Liver (tissue), 9 donors: ENCODE data around the gene DCAF8. TPM values are rescaled to one million over a fixed set of nuclear protein-coding genes. Genes with fewer than 3 reads are reported as not detected.

Experiments
- DNase-seq: peaks from one replicate; pipeline ENCODE4 v3.0.0-alpha.2; 2017; ENCODE audit warnings: low spot score
- H3K27ac ChIP-seq, 2 donors: one replicate each; pipeline ENCODE4 v1.7.0; 2013; ENCODE audit warnings: inconsistent platforms in 2 of 2, low read length in 2 of 2, control low read depth in 1 of 2, low read depth in 1 of 2, mild to moderate bottlenecking in 1 of 2
- H3K27me3 ChIP-seq, 4 donors: one replicate each; pipeline versions ENCODE4 v1.6.1 to v1.7.0; 2013; ENCODE audit warnings: low read length in 3 of 4, inconsistent platforms in 1 of 4, mild to moderate bottlenecking in 1 of 4, moderate library complexity in 1 of 4; ENCODE audit not compliant: control insufficient read depth in 4 of 4, insufficient read depth in 4 of 4
- H3K36me3 ChIP-seq, 4 donors: one replicate each; pipeline versions ENCODE4 v1.6.1 to v1.7.0; 2013; ENCODE audit warnings: low read length in 3 of 4, mild to moderate bottlenecking in 3 of 4, low read depth in 1 of 4, moderate library complexity in 1 of 4; ENCODE audit not compliant: control insufficient read depth in 4 of 4, insufficient read depth in 3 of 4
- H3K4me1 ChIP-seq, 4 donors: one replicate each; pipeline versions ENCODE4 v1.6.1 to v1.7.0; 2013; ENCODE audit warnings: low read length in 3 of 4, mild to moderate bottlenecking in 3 of 4, moderate library complexity in 1 of 4; ENCODE audit not compliant: control insufficient read depth in 4 of 4, insufficient read depth in 4 of 4
- H3K4me3 ChIP-seq, 3 donors: one replicate each; pipeline versions ENCODE4 v1.6.1 to v1.7.0; 2013; ENCODE audit warnings: low read length in 3 of 3, control low read depth in 1 of 3, low read depth in 1 of 3, mild to moderate bottlenecking in 1 of 3
- H3K9ac ChIP-seq, 2 donors: one replicate each; pipeline ENCODE4 v1.7.0; 2013; ENCODE audit warnings: low read length in 2 of 2, mild to moderate bottlenecking in 2 of 2, moderate library complexity in 2 of 2, control low read depth in 1 of 2, low read depth in 1 of 2
- H3K9me3 ChIP-seq, 4 donors: one replicate each; pipeline versions ENCODE4 v1.6.1 to v1.7.0; 2013; ENCODE audit warnings: low read length in 3 of 4; ENCODE audit not compliant: control insufficient read depth in 4 of 4
- EGR1 ChIP-seq, 2 donors: IDR thresholded peaks; 2 replicates each; pipeline ENCODE4 v1.6.1; 2016 to 2018; ENCODE audit warnings: antibody characterized with exemption in 2 of 2, low read depth in 2 of 2
- FOXA1 ChIP-seq: IDR thresholded peaks from 2 replicates; pipeline ENCODE4 v1.6.1; 2016; ENCODE audit warnings: antibody characterized with exemption
- FOXA2 ChIP-seq: IDR thresholded peaks from 2 replicates; pipeline ENCODE4 v1.6.1; 2016; ENCODE audit warnings: antibody characterized with exemption
- HNF4A ChIP-seq, 2 donors: conservative IDR thresholded peaks; 2 replicates each; pipeline ENCODE4 v1.6.1; 2016; ENCODE audit warnings: antibody characterized with exemption in 2 of 2, mild to moderate bottlenecking in 2 of 2
- HNF4G ChIP-seq: IDR thresholded peaks from 2 replicates; pipeline ENCODE4 v1.6.1; 2016; ENCODE audit warnings: antibody characterized with exemption
- JUND ChIP-seq, 2 donors: IDR thresholded peaks; 2 replicates each; pipeline ENCODE4 v1.6.1; 2016; ENCODE audit warnings: antibody characterized with exemption in 2 of 2
- RAD21 ChIP-seq, 2 donors: IDR thresholded peaks; 2 replicates each; pipeline ENCODE4 v1.6.1; 2016; ENCODE audit warnings: antibody characterized with exemption in 2 of 2, mild to moderate bottlenecking in 2 of 2
- RXRA ChIP-seq, 2 donors: IDR thresholded peaks; 2 replicates each; pipeline ENCODE4 v1.6.1; 2017 to 2018; ENCODE audit warnings: antibody characterized with exemption in 2 of 2, mild to moderate bottlenecking in 1 of 2
- SP1 ChIP-seq: IDR thresholded peaks from 2 replicates; pipeline ENCODE4 v1.6.1; 2018; ENCODE audit warnings: antibody characterized with exemption, mild to moderate bottlenecking
- TAF1 ChIP-seq: conservative IDR thresholded peaks from 2 replicates; pipeline ENCODE4 v1.6.1; 2016; ENCODE audit warnings: antibody characterized with exemption, mild to moderate bottlenecking
- YY1 ChIP-seq: IDR thresholded peaks from 2 replicates; pipeline ENCODE4 v1.6.1; 2016; ENCODE audit warnings: antibody characterized with exemption, mild to moderate bottlenecking
- WGBS: extraction: QIAGEN DNeasy Blood & Tissue Kit; methylation state at CpG from one replicate; pipeline ENCODE4 v1.1.7; 2013; 5-methylcytosine and 5-hydroxymethylcytosine counted together
- polyA plus RNA-seq, 2 donors: library from polyadenylated mRNA; stranded (reverse) in 1 of 2; unstranded in 1 of 2; fragments of 200-250 nt in 1 of 2; fragments of >200 nt in 1 of 2; fragmentation: Nextera tagmentation in 1 of 2; extraction: Ambion mirVana in 1 of 2; gene quantifications; one replicate each; pipeline versions ENCODE4 v1.2.1 to v1.2.3, GENCODE V29; 2013 to 2015
- total RNA-seq, 2 donors: library from RNA; depleted of rRNA; stranded (reverse); fragments of >200 nt; gene quantifications; one replicate each; pipeline ENCODE4 v1.2.3, GENCODE V29; 2014
- TF ChIP-seq, protein P1 (sequence below): IDR thresholded peaks from 2 replicates; pipeline ENCODE4 v1.6.1; 2016; ENCODE audit warnings: antibody characterized with exemption
- TF ChIP-seq, protein P2 (sequence below): IDR thresholded peaks from 2 replicates; pipeline ENCODE4 v1.6.1; 2016; ENCODE audit warnings: antibody characterized with exemption
- TF ChIP-seq, protein P3 (sequence below): IDR thresholded peaks from 2 replicates; pipeline ENCODE4 v1.6.1; 2016; ENCODE audit warnings: antibody characterized with exemption
- TF ChIP-seq, protein P4 (sequence below): fragments of 150-350 bp; IDR thresholded peaks from 2 replicates; pipeline ENCODE4 v1.5.1; 2017; ENCODE audit warnings: improper control_type of control experiment, low read depth, low read length; ENCODE audit not compliant: missing input control
- donor health status: healthy.
- donor health status: healthy.
- donor health status: healthy.
- donor health status: healthy.
- donor health status: healthy.

Gene DCAF8
- total and polyA plus RNA-seq, 4 donors, result 80.3 to 199 (median 102) TPM

DNA sequence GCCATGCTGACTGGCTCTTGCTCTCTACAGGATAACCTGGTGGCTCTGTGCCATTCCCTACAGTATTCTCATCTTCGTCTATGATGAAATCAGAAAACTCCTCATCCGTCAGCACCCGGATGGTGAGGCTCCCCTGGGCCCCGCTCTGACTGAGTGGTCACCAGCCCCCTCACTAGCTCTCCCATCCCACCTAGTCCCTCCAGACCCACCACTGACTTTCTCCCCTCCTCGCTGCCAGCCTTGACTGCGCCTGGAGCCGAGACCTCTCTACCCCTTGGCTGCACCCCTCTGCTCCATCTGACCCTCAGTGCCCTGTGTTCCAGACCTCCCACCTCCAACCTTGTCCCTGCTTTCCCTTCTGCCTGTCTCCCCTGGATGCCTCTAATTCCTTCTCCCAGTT, 76.1 kb downstream of the DCAF8 start:
- DNase-seq, result no peak
- WGBS, result 84% methylated on average over 7 of the region's 7 CpGs

DNA sequence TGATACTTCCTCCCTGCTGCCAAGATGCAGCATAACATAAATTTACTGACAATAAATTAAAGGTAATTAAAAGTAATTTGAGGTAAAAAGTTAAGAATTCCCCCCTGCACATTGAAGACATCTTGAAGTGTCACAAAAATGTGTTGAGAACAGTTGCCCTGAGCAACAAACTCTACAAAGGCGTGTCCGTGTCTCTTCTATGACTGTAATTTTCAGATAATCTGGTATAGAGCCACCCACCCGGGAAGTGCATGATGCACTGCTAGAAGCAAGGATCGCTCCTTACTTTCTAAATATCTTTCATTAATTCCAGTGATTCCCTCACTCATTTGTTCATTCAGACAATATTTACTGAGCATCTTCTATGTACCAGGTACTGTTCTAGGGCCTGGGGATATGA, 83.0 kb downstream of the DCAF8 start:
- Histone ChIP-seq H3K4me3 (no peak overlapping the region), H3K9ac (no peak overlapping the region), H3K27me3 (no peaks in the 10 kb centered on the region), H3K36me3 (no peaks in the 10 kb centered on the region), H3K9me3 (no peaks in the 10 kb centered on the region), H3K27ac (no peak overlapping the region), H3K4me1 (no peaks in the 10 kb centered on the region)
- no peak for DNase-seq
- WGBS, result 84% methylated on average over 4 of the region's 4 CpGs
- TF ChIP-seq, protein P1, sequence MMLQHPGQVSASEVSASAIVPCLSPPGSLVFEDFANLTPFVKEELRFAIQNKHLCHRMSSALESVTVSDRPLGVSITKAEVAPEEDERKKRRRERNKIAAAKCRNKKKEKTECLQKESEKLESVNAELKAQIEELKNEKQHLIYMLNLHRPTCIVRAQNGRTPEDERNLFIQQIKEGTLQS, result no peak
- TF ChIP-seq FOXA2 (no peak), FOXA1 (no peak), RAD21 (IDR thresholded peaks at IDR 0.05) (no peak), HNF4A (conservative IDR thresholded peaks at IDR 0.05) (no peak), JUND (IDR thresholded peaks at IDR 0.05) (no peak), SP1 (no peak), RXRA (IDR thresholded peaks at IDR 0.05) (no peak)
- TF ChIP-seq, protein P2, sequence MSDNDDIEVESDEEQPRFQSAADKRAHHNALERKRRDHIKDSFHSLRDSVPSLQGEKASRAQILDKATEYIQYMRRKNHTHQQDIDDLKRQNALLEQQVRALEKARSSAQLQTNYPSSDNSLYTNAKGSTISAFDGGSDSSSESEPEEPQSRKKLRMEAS, result no peak
- TF ChIP-seq, protein P3, sequence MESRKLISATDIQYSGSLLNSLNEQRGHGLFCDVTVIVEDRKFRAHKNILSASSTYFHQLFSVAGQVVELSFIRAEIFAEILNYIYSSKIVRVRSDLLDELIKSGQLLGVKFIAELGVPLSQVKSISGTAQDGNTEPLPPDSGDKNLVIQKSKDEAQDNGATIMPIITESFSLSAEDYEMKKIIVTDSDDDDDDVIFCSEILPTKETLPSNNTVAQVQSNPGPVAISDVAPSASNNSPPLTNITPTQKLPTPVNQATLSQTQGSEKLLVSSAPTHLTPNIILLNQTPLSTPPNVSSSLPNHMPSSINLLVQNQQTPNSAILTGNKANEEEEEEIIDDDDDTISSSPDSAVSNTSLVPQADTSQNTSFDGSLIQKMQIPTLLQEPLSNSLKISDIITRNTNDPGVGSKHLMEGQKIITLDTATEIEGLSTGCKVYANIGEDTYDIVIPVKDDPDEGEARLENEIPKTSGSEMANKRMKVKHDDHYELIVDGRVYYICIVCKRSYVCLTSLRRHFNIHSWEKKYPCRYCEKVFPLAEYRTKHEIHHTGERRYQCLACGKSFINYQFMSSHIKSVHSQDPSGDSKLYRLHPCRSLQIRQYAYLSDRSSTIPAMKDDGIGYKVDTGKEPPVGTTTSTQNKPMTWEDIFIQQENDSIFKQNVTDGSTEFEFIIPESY, result no peak

More for the DNA sequence above, 76.1 kb downstream of the DCAF8 start:
- Histone ChIP-seq H3K4me1 (no peaks in the 10 kb centered on the region), H3K9me3 (no peaks in the 10 kb centered on the region), H3K9ac (no peak overlapping the region), H3K4me3 (no peak overlapping the region), H3K27me3 (no peaks in the 10 kb centered on the region), H3K36me3 (no peaks in the 10 kb centered on the region), H3K27ac (no peak overlapping the region)
- TF ChIP-seq, protein P1, result no peak
- TF ChIP-seq TAF1, result no peak
- no peak for TF ChIP-seq EGR1 (IDR thresholded peaks at IDR 0.05; ENCODE audit: low read depth in 2 of 2)
- TF ChIP-seq HNF4A (conservative IDR thresholded peaks at IDR 0.05), result no peak
- no peak for TF ChIP-seq HNF4G
- TF ChIP-seq, protein P4, sequence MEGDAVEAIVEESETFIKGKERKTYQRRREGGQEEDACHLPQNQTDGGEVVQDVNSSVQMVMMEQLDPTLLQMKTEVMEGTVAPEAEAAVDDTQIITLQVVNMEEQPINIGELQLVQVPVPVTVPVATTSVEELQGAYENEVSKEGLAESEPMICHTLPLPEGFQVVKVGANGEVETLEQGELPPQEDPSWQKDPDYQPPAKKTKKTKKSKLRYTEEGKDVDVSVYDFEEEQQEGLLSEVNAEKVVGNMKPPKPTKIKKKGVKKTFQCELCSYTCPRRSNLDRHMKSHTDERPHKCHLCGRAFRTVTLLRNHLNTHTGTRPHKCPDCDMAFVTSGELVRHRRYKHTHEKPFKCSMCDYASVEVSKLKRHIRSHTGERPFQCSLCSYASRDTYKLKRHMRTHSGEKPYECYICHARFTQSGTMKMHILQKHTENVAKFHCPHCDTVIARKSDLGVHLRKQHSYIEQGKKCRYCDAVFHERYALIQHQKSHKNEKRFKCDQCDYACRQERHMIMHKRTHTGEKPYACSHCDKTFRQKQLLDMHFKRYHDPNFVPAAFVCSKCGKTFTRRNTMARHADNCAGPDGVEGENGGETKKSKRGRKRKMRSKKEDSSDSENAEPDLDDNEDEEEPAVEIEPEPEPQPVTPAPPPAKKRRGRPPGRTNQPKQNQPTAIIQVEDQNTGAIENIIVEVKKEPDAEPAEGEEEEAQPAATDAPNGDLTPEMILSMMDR, result no peak
- TF ChIP-seq, protein P2, result no peak
- TF ChIP-seq SP1, result no peak
- no peak for TF ChIP-seq FOXA1
- no peak for TF ChIP-seq JUND (IDR thresholded peaks at IDR 0.05)
- TF ChIP-seq YY1, result no peak
- TF ChIP-seq, protein P3, result no peak
- TF ChIP-seq RXRA (IDR thresholded peaks at IDR 0.05), result no peak
- TF ChIP-seq RAD21 (IDR thresholded peaks at IDR 0.05), result no peak
